ENCODE measurements around the gene ESYT1. TPM values are rescaled to one million over a fixed set of nuclear protein-coding genes. Genes with fewer than 3 reads are reported as not detected.
A peak's percentile ranks its signal among the peaks of the same experiment; 100 is the strongest.

ESYT1 gene
- total and polyA plus RNA-seq, 9 of the 15 experiments (the other 6 are each of a cell fraction or from before 2014, with no cell fraction given): 132 to 420 (median 164) TPM

DNA sequence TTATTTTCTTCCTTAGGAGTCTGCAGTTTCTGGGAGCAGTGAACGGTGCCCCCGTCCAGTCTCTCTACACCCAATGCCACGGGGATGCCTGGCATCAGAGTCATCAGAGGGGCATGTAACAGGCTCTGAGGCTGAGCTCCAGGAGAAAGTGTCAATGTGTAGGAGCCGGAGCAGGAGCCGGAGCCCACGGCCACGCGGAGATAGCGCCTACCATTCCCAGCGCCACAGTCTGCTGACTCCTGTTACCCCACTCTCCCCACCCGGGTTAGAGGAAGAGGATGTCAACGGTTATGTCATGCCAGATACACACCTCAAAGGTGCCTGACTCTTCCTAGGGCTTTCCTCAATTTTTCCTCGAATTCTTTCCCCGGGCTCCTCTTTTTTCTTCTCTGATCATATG, 27.0 kb upstream of the ESYT1 start:
- H3K36me3 ChIP-seq (ENCODE audit: control insufficient read depth, insufficient read depth, low read length): peaks cover 9% of the 10 kb centered on the region
- TF ChIP-seq, protein P1, sequence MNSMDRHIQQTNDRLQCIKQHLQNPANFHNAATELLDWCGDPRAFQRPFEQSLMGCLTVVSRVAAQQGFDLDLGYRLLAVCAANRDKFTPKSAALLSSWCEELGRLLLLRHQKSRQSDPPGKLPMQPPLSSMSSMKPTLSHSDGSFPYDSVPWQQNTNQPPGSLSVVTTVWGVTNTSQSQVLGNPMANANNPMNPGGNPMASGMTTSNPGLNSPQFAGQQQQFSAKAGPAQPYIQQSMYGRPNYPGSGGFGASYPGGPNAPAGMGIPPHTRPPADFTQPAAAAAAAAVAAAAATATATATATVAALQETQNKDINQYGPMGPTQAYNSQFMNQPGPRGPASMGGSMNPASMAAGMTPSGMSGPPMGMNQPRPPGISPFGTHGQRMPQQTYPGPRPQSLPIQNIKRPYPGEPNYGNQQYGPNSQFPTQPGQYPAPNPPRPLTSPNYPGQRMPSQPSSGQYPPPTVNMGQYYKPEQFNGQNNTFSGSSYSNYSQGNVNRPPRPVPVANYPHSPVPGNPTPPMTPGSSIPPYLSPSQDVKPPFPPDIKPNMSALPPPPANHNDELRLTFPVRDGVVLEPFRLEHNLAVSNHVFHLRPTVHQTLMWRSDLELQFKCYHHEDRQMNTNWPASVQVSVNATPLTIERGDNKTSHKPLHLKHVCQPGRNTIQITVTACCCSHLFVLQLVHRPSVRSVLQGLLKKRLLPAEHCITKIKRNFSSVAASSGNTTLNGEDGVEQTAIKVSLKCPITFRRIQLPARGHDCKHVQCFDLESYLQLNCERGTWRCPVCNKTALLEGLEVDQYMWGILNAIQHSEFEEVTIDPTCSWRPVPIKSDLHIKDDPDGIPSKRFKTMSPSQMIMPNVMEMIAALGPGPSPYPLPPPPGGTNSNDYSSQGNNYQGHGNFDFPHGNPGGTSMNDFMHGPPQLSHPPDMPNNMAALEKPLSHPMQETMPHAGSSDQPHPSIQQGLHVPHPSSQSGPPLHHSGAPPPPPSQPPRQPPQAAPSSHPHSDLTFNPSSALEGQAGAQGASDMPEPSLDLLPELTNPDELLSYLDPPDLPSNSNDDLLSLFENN (IDR thresholded peaks at IDR 0.05; ENCODE audit: low read depth in 2 of 2, low read length in 2 of 2): no peak
- TF ChIP-seq FOXK2 (conservative IDR thresholded peaks at IDR 0.05 in 1 of 2, IDR thresholded peaks at IDR 0.05 in 1 of 2; ENCODE audit: low read depth in 2 of 2): no peak
- TF ChIP-seq, protein P2, sequence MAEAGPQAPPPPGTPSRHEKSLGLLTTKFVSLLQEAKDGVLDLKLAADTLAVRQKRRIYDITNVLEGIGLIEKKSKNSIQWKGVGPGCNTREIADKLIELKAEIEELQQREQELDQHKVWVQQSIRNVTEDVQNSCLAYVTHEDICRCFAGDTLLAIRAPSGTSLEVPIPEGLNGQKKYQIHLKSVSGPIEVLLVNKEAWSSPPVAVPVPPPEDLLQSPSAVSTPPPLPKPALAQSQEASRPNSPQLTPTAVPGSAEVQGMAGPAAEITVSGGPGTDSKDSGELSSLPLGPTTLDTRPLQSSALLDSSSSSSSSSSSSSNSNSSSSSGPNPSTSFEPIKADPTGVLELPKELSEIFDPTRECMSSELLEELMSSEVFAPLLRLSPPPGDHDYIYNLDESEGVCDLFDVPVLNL (CRISPR knock-in tag; IDR thresholded peaks at IDR 0.05; ENCODE audit: low read depth): no peak
- TF ChIP-seq HNRNPH1 (optimal IDR thresholded peaks at IDR 0.05; ENCODE audit: low read depth, low read length): no peak
- no peak for TF ChIP-seq TCF7L2 (IDR thresholded peaks at IDR 0.05; ENCODE audit: low read depth, low read length)
- no peak for TF ChIP-seq IFI16 (CRISPR knock-in tag; IDR thresholded peaks at IDR 0.05)
- no peak for TF ChIP-seq STAT5A (IDR thresholded peaks at IDR 0.05; ENCODE audit: borderline replicate concordance, low read length)
- TF ChIP-seq, protein P3, sequence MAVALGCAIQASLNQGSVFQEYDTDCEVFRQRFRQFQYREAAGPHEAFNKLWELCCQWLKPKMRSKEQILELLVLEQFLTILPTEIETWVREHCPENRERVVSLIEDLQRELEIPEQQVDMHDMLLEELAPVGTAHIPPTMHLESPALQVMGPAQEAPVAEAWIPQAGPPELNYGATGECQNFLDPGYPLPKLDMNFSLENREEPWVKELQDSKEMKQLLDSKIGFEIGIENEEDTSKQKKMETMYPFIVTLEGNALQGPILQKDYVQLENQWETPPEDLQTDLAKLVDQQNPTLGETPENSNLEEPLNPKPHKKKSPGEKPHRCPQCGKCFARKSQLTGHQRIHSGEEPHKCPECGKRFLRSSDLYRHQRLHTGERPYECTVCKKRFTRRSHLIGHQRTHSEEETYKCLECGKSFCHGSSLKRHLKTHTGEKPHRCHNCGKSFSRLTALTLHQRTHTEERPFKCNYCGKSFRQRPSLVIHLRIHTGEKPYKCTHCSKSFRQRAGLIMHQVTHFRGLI (CRISPR knock-in tag; IDR thresholded peaks at IDR 0.05): no peak

More for the DNA sequence above, 27.0 kb upstream of the ESYT1 start:
- peaks cover 10 to 14% of the 10 kb centered on the region in 2 experiments for H3K4me1 ChIP-seq (replicated peaks in 1 of 2; ENCODE audit: control insufficient read depth in 2 of 2, insufficient read depth in 2 of 2, low read length in 2 of 2)
- in situ Hi-C loops (cut with MboI) (no loop called here), intact Hi-C loops (cut with micrococcal nuclease) (no loop called here)
- 66% methylated on average over 13 of the region's 14 CpGs for WGBS (ENCODE audit: insufficient coverage, low coverage, missing lambda C conversion rate)
- H3K9me3 ChIP-seq (replicated peaks; ENCODE audit: control insufficient read depth, insufficient read depth, low read depth, low read length): no peaks in the 10 kb centered on the region
- DNase-seq (ENCODE audit: extremely low read depth in 1 of 4, low spot score in 3 of 4) (peak in 1 of 4 experiments; percentile 4), FAIRE-seq (no peak), ATAC-seq (no peak)
- no peak overlapping the region for H3K27ac ChIP-seq (ENCODE audit: extremely low read depth, low read depth, low read length)
- H3K4me3 ChIP-seq: no peak overlapping the region
- no peak overlapping the region for H3K4me2 ChIP-seq (ENCODE audit: insufficient read depth, low read length)
- peaks cover 5% of the 10 kb centered on the region for H4K20me1 ChIP-seq (replicated peaks; ENCODE audit: control insufficient read depth, insufficient read depth, low read length)
- no TSS peak for BruUV-seq (replicated peaks)
- peaks cover 21% of the 10 kb centered on the region for H3K79me2 ChIP-seq (ENCODE audit: control insufficient read depth, insufficient read depth, low read length)
- ChIA-PET POLR2A (no interaction called here), CTCF (ENCODE audit: low intra/inter-chr PET ratio) (no interaction called here)
- no peak overlapping the region for H2AFZ ChIP-seq (ENCODE audit: low read depth, low read length)
- H3K27me3 ChIP-seq (ENCODE audit: control insufficient read depth in 2 of 2, insufficient read depth in 2 of 2, low read length in 2 of 2): no peaks in the 10 kb centered on the region
- no peaks in the 10 kb centered on the region for H3K9me1 ChIP-seq (ENCODE audit: control insufficient read depth, insufficient read depth, low read length)
- peak overlapping the region in 1 of 2 experiments; percentile 27; a peak in 1 of 4 replicates for H3K9ac ChIP-seq (ENCODE audit: insufficient read depth in 1 of 2, low read depth in 2 of 2, low read length in 2 of 2)

Measured in K562 (cell line).